NCI-H128 (cell line): ENCODE results near the gene JARID2.

Source experiments
- DNase-seq: peaks from one replicate; lab custom pipeline; 2025; ENCODE audit not compliant: unreplicated experiment; lab: John Stamatoyannopoulos, UW

JARID2 gene

DNA sequence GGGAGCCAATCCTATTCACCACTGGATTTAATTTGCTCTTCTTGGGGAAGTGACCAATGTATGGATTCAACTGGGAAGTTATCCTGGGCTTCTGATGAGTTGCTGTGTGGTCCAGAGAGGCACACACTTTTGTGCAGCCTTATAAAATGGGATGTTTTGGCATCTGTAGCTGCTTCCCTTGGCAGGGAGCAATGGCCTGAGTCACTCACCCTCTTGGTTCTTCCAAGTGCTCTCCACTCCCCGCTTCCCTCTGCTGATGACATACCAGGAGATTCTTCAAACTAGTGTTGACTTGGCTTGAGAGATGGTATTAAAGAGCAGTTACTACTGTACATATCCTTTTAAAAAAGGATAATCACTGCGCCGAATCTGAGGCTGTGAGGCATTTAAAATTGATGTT, 105.8 kb downstream of the JARID2 start:
- DNase-seq, result no peak

DNA sequence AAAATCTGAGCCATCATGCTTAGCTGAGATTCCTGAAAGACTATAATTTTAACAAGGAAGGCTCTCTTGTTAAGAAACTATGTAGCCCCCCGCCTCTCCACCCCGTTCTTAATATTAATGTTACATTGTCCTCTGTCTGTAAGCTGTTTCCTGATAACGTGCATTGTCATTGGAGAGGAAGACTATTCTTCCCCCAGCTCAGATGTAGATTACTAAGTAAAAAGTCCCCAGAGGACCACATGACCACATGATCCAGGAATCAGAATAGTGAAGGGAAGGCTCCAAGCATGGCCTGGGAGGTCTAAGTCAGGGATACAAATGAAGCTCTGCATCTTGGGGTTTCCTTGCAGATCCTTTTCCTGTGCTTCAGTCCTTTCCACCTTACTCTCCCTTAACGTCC, 106.4 kb downstream of the JARID2 start:
- DNase-seq, result no peak

DNA sequence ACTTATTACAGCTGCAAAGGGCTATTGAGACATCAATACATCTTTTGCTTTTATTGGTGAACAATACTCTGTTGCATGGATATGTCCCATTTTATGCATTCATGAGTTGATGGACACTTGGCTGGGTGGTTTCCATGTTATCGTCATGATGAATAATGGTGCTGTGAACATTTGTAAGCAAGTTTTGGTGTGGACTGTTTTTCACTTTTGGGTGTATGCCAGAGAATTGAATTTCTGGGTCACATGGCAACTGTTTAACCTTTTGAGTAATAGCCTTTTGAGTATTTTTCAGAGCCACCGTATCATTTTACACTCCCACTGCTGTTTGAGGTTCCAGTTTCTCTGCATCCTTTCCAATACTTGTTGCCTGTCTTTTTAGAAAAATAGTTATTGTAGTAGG, 107.0 kb downstream of the JARID2 start:
- peak; percentile 46 for DNase-seq

DNA sequence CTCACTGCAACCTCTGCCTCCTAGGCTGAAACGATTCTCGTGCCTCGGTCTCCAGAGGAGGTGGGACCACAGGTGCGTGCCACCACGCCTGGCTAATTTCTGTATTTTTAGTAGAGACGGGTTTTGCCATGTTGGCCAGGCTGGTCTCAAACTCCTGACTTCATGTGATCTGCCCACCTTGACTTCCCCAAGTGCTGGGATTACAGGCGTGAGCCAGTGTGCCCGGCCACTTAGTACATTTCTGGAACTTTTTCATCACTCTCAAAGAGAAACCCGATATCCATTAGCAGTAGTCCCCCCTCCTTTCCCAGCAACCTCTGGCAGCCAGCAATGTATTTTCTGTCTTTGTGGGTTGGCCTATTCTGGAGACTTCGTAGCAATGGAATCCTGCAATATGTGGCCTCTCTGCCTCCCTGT, 109.8 kb downstream of the JARID2 start:
- no peak for DNase-seq

DNA sequence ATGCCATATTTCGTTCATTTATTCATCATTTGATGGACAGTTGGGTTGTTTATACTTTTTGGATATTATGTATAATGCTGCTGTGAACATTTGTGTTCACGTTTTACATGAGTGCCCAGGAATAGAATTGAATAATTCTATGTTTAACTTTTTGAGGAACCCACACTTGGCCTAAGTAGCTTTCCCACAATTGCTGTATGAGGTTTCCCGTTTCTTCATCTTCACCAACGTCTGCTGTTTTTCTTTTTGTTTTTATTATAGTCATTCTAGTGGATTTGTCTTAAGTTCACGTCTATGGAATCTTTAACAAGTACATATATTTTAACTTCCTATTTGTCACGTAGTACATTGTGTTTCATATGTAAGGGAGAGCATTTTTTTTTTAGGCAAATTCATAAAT, 110.3 kb downstream of the JARID2 start:
- DNase-seq, result no peak

- DNase-seq, result no peak
These were observed 111.1 kb downstream of the JARID2 start for GRCh38 chr6:15356937-15357336.

- DNase-seq, result no peak
These were observed 111.9 kb downstream of the JARID2 start for GRCh38 chr6:15357782-15358181.

DNA sequence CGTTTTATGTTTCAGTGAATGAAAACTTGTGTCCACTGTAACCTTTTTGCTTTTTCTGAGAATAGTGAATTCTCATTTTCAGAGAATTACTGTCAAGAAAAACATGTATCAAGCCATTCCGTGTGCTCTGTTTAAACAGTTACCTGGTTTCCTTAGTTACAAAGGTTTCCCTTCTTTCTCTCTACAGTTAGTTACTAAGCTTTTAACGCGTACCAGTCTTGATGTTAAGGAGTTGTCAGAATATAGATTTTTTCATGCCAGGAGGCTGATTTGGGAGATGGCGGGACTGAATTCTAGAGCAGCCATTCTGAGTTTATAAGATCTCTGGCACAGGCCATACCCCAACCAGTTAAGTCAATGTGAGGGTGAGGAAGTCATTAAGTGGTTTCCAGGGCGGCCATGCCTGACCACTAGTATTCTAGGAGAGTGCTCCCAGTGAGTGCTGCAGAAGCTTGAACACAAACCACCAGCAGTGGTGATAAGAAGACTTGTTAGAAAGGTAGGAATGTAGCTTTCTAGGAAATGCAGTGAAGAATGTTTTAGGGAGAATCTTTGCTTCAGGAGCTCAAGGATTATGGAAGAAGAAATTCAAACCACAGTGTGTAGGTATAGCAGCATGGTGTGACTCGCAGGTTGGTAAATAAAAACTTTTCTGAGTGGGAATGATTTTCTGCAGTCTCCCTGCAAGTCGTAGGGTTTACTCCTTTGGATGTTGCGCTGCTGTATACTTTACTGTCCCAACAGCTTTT, 112.9 kb downstream of the JARID2 start:
- DNase-seq, result no peak

DNA sequence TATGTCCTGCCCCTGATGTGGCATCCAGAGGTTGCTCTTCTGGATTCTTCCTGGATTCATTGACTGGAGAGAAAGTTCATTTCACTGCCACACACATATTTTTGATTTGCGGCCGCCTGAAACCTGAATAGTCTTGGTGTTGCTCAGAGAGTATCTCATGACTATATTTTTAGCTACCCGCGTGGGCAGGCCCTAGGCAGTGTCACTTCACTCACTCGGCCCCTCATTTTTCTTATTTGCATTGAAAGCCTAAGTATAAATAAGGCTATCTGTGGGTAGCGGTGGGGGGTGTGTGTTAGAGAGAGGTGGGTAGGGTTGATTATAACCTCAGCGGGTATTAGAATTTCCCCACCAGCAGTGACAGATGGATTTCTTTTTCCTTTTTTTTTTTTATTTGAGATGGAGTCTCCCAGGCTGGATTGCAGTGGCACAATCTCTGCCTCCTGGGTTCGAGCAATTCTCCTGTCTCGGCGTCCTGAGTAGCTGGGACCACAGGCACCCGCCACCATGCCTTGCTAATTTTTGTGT, 113.5 kb downstream of the JARID2 start:
- DNase-seq, result no peak

- DNase-seq, result no peak
These were observed 114.4 kb downstream of the JARID2 start for GRCh38 chr6:15360300-15360699.

GRCh38 chr6:15361197-15361596, 115.3 kb downstream of the JARID2 start:
- DNase-seq, result no peak

GRCh38 chr6:15362274-15363160, 116.6 kb downstream of the JARID2 start:
- no peak for DNase-seq

DNA sequence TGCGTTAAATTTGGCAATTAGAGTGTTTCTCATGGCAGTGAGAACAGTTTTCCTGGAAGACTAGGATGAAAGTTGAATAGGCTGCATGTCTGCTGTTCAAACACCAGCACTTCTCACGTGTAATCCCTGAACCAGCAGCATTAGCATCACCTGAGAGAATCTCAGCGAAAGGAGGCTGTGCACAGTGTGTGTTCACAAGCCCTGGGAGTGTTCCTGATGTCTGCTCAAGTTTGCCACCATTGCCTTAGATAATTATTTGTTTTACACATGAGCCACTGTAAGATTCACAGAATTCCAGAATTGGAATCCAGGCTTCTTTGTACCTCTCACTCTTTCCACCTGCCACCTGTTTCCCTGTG, 117.3 kb downstream of the JARID2 start:
- no peak for DNase-seq

DNA sequence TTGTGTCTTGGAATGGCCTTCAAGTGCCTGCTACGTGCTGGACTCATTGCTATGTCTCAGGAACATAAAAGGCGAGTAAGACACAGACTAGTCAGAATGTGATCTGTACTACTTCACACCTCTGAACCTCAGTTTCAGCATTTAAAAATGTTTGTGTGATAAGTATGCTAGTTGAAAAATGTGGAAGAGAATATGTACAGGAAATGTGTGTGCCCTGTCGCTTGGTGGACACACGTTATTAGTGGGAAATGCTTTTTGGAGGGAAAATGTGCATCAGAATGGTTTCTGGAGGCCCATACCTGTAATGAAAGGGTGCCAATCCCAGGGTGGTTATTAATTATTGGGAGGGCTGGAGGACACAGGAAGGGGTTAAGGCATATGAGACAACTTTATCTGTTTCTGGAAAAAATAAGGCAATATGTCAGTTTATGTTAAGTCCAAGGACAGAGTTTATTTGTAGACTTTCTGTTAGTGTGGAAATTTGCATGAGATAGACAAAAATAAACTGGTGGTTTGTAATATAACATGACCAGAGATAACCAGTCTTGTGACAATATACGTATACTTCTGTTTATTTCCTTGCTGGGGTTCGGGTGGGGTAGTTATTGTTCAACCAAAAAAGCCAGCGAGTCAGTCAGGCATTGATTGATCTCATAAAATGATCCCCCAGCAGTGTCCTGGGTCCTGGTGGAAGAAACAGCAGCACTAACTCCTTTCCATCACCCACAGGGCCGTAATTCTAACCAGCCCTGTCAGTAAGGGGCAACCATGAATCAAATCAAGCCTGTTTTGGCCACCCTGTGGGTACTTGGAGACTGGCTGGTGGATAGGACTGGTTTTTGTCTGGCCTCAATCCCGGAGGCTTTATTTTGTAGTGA, 117.9 kb downstream of the JARID2 start:
- DNase-seq, result no peak

DNA sequence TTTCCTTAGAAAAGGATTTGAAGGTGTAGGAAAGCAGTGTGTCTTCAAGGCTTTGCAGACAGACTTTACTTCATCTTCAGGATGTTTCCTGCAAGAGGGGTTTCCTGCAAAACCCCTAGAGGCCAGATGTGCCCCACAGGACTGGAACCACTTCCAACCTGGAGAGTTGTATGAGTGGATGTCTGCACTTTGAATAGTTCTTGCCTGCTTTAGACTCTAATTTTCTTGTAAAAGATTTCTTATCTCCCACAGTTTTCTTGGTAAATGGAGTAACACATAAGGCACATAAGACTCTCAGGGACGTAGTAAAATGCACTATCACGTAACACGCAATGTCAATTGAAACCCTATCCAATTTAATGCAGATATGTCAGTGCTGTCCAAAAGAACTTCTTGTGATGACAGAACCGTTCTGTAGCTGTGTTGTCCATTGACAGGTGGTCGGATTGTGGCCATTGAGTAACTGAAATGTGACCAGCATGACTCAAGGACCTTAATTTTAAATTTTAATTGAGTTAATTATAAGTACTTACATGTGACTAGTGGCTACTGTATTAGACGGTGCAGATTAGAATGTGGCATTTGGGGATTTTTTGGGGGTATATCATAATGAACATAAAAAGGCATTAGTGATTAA, 118.7 kb downstream of the JARID2 start:
- no peak for DNase-seq

GRCh38 chr6:15365273-15365687, 119.4 kb downstream of the JARID2 start:
- DNase-seq, result peak; percentile 84

DNA sequence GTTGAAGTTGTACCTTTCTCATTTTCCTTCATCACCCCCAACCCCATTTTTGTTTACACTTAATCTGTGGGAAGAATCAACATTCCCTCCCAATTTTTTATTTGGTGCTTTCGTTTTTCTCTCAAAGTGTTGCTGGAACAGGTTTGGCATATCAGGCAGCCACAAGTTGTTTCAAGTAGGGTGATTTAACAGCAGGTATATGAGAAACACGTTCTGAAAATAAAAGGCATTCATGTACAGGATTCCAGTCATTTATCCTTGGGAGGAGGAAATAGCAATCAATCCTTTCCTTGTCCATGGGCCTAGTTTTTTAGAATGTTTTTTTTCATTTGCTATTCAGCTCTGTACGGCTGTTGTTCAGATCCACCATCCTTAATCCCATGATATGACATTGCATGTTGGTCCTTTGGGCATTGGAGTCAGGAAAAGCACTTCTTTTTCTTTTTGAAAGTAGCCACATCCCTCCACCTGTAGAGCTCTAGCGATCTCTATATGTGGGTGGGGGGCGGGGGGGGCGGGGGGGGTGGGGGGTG, 120.2 kb downstream of the JARID2 start:
- DNase-seq, result no peak

GRCh38 chr6:15366879-15367278, 121.0 kb downstream of the JARID2 start:
- no peak for DNase-seq

DNA sequence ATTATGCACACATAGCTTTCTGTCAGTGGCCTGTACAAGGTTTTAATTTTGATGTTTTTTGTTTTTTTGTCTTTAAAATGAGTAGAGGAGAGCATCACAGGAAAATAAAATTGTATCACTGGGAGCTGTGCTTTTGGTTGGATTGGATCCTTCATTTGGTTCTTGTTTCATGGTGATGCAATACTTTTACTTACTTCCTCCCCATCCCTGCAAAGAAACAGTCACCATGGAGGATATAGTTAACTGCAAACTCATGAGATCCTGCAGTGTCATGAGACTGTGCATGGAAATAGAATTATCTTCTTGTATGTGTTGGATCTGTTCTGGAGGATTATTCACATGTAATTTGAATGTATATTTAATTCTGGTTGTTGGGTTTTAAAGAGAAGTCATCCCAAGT, 122.3 kb downstream of the JARID2 start:
- DNase-seq, result no peak

- DNase-seq, result no peak
These were observed 123.0 kb downstream of the JARID2 start for GRCh38 chr6:15368873-15369272.
